ENCODE results near the gene STK11IP.

DNA sequence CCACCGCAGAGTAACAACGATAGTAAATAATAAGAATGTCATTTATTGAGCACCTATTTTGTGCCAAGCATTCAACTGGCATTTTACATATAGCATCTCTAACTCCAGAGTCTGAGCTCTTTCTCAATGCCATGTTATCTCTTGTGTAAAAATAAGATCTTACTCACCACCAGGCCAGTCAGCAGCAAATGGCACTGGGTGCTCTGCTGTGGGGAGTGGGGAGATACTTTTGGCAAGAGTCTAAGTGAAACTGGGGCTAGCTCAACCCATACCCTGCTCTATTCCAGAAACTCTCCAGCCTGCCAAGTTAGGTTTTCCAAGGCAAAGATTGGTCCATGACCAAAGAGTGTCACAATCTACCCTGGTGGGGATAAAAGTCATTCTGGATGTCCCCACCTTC is 24.8 kb downstream of the STK11IP start:
- TF ChIP-seq CTCF (IDR thresholded peaks at IDR 0.05) (no peak), NFYB (CRISPR knock-in tag; conservative IDR thresholded peaks at IDR 0.05; ENCODE audit: low read depth) (no peak), ELF4 (CRISPR knock-in tag; IDR thresholded peaks at IDR 0.05; ENCODE audit: low read depth) (no peak), SP1 (CRISPR knock-in tag; conservative IDR thresholded peaks at IDR 0.05) (no peak), ATF3 (CRISPR knock-in tag; conservative IDR thresholded peaks at IDR 0.05) (no peak)
